NCI-H1417 (cell line): ENCODE measurements around the gene TYMS.
"Not testable (repeated sequence)": the region's sequence is repeated elsewhere in the genome, so short reads cannot be mapped to it uniquely, and the experiment has no call there.

ENCODE experiments used
- DNase-seq, 3 experiments: peaks; one replicate each; lab custom pipeline; 2025; lab: John Stamatoyannopoulos, UW

TYMS gene

DNA sequence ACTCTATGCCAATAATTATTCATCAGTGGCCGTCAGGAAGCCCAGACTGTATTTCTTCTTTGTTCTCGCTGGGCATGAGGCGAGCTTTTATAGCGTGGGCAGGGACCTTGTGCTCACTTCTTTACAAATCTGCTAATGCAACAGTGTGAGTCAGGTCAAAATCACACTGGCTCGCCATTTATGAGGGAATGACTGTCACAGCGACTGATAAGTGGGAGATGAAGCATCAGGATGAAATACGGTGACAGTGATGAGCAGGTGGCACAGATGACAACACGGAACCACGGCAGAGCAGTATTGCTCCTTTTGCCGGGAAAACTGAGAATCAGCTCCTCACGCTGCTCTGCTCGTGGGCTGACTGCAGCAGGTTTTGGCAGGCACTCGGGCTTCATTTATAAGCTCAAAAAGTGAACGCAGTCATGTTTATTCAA lies 20.5 kb downstream of the TYMS start:
- DNase-seq: peak in 2 of 3 experiments; percentile 27 to 31

DNA sequence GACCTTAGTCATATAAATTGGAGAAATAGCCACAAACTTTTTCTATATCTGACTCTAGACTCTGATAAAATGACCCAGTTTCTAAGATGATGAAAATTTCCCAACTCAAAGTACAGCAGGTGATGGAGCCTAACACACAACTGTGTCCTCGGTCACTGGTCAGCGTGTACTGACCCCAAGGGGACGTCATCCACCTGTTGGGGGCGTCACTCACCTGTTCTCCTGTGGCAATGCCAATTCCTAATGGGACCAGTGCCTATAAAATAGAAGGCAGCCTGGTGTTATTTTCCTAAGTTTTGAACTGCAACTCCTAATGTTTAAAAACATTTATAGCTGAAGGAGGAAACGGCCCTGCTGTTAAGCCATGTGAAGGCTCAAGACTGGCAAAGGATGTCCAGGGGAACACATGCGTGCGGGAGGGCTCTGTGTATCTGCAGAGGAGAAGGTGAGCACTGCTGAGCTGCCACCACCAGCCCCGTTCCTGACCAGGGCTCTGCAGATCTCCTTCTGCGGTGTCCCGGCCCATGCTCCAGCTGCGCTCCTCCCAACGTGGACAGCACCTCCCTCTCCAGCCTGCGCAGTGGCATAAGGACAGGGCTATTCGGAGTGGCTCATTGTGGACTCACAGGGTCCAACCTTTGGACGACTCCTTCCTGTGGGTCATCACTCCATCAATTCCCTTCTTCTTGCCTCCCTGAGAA lies 21.2 kb downstream of the TYMS start:
- DNase-seq: no peak

DNA sequence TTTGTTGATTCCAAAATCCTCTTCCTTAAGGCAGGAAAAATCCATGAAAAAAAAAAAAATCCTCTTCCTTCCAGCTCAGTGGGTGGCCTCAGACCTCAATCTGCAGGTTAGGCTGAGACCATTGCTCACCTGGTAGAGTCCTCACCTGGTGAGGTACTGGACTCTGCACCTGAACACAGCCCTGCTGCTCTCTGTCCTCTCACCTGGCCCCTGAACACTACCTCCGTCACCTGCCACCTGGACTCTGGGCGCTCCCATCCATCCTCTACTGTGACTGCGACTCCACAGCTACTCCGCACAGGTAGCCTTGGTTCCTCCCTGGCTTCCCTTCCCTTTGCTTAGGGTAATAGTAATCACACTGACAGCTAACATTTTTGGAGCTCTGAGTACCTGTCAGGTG lies 22.1 kb downstream of the TYMS start:
- DNase-seq: no peak

DNA sequence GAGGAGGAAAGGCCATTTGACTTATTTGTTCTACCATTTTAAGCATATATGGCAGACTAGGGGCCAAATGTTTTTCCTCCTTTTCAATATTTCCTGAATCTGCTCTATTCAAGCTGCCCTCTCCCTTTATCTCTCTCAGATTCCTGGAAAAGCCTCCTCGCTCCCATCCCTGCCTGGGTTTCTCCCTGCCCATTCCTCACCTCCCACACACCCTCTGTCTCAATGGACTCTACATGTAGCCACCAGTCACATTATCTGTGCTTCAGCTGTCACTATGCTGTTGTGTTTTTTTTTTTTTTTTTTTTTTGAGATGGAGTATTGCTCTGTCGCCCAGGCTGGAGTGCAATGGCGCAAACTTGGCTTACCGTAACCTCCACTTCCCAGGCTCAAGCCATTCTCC lies 22.9 kb downstream of the TYMS start:
- no peak for DNase-seq

DNA sequence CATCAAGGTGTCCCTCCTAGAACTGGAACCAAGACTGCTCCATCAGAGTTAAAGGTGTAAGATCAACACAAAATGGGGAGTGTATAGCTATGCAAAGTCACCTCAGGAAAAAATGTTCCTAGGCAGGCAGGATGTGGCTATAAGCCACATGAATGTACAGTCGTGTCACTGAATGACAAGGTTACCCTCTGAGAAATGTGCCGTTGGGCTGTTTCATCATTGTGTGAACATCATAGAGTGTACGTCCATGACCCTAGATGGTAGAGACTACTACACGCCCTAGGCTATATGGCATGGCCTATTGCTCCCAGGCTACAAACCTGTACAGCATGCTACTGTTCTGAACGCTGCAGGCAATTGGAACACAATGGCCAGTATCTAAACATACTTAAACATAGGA lies 24.5 kb downstream of the TYMS start:
- DNase-seq: no peak

DNA sequence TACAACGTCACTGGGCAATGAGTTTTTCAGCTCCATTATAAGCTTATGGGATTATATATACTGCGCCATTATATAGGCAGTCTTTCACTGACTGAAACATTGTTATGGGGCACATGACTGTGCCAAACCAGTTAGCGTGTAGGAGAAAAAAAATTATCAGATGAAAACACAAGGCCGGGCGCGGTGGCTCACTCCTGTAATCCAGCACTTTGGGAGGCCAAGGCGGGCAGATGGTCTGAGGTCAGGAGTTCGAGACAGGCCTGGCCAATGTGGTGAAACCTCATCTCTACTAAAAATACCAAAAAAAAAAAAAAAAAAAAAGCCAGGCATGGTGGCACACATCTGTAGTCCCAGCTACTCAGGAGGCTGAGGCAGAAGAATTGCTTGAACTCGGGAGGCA lies 25.0 kb downstream of the TYMS start:
- DNase-seq: not testable (repeated sequence)

DNA sequence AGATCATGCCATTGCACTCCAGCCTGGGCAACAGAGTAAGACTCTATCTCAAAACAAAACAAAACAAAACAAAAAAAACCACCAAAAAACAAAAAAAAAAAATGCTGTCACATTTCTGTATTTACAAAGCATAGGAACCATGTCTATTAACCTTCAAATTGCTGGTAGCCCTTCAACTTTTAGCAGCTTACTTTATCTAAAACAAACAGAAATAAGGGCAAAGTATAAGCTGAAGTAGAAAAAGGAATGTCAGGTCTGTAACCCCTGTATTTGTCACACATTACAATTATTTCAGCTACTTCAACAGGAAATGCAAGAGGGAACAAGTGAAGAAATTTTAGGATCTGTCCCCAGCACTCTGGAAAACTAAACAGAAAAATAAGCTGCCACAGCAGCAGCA lies 25.4 kb downstream of the TYMS start:
- DNase-seq: no peak

DNA sequence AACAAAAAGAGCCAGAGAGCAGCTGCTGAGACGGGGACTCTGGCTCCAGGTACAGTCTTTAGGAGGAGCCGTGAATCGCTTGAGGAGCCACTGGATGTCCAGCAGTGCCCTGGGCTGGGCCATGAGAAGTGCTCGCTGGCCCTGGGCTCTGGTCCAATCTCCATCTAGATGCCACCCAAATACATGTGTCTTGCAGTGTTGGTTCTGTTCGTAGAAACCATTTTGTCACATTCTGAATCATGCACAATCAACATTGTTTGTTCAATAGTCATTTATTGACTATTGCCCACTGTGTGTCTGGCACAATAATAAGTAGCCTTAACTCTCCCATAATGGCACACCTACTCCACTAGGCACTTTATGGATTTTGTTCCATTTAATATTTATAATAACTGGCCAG lies 26.1 kb downstream of the TYMS start:
- DNase-seq: peak in 1 of 3 experiments; percentile 50

DNA sequence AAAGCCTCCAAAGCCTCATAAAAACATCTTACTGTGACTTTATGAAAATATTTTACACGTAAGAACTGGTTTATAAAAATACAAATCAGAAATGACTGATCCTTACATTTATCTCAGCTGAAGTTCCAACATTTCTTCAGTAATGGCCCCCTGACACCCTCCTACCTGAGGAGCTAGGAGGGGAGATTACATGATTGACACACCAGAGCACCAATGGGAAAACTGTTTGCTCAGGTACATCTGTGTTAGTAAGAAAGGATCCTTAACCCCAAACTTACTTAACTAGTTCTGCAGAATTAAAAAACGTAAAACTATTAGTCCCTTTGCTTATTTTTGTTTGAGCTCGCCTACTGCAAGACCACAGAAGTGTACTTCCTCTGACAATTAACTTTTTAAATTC lies 28.0 kb downstream of the TYMS start:
- DNase-seq: no peak

DNA sequence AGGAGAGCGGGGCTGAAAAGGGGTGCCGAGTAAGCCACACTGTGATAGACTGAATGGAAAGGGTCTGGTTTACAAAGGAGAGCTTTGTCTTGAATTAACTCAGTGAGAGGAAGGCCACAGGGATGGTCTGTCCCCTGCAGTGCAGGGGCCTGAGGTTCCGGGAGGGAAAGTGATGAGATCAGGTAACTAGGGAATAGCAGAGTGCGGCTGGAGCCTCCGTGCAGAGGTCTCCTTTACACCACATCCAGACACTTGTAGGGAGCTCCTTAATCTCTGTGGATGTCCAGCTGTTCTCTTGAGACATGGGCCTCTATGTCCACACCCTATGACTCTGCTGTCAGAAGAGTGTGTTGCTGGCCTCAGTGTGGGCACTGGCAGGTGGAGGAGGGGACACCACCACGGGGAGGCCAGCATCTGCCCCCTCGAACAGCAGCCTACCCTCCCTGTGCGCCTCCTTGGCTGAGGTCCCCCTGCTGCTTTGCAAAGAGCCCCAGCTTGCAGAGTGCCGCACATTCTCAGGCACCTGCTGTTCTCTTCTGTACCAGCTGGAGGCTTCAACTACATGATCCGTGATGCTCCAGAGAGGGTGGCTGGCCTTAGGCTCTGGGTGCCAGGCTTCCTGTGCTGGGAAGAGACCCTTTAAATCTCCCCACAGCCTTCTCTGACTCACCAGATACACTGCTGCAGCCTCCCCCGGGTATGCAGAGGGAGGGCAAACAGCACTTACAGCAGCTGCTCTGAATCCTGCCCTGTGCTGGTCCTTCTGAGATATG lies 29.1 kb downstream of the TYMS start:
- no peak for DNase-seq

DNA sequence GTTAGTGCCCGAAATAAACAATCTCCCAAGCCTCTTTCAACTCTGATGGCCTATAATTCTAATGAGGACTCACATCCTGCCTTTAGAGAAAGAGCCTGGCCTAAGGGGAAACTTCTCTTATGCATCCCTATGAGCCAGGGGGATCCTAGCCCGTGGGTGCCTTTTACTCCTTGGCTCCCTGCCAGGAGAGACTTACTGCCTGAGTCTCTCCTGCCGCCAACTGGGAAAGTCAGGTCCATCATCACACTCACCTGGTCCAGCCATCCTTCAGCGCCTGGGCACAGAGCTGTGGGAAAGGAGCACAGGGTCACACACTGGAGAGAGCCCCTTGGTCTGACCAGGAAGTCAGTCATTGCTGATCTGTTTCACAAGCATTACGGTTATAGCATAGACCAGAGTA lies 30.9 kb downstream of the TYMS start:
- DNase-seq: peak; percentile 32 to 73 (median 54)

DNA sequence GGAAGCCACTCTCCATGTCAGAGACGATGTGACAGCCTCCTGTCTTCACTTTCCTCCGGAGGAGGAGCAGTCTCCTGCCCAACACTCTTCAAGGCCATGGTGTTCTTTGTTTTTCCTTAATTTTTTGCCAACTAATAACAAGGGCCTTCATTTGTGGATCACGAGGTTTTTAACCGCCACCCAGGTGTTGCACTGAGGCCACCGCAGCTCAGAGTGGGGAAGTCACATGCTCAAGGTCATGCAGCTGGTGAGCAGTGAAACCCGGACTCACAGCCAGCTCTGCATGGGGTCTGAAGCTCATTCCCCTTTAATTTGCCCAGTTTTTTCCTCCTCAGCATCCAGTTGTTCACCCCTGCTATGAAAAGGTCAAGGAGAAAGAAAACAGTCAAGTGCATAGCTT lies 35.4 kb downstream of the TYMS start:
- no peak for DNase-seq

DNA sequence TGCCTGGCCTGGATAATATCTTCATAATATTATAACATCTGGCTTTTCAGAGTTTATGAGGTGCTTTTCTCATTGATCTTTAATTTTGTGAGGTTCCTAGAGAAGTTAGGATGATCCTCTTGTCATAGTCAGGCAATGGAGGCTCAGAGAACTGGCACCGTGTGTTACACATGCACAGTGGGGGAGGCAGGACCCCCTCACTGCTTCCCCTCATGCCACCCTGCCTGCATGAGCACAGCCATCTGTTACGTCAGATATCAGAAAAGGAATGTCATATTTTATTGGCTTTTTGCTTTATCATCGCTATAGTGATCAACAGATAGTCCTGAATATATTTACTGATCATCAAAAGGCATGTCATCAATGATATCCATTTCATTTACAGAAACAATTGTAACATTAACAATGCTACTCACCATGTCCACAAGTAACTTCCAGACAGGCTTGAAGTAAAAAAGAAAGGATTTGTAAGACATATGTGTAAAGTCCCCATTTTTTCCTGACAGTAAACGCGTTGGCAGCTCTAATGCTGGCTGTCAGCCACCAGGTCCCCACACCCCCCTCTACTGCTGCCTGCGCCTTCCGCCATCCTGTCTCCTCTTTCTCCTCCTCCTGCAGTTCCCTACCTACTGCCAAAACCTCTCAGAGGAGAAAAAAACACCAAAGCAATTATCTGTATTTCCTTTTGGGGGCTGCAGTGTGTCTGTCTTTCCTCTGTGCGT lies 36.2 kb downstream of the TYMS start:
- DNase-seq: no peak

DNA sequence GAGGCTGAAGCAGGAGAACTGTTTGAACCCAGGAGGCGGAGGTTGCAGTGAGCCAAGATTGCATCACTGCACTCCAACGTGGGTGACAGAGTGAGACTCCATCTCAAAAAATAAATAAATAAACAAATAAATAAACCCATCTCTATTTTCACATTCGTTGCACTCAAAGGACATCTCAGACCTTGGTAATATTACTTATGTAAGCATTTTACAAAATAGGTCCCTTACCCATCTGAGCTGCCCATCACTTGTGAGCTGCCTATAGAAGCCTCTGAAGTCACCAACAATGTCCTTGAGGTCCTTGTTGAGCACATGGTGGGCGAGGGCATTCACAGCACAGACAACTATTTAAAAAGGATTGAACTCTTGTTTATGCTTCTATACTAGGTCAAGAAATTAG lies 39.6 kb downstream of the TYMS start:
- no peak for DNase-seq

DNA sequence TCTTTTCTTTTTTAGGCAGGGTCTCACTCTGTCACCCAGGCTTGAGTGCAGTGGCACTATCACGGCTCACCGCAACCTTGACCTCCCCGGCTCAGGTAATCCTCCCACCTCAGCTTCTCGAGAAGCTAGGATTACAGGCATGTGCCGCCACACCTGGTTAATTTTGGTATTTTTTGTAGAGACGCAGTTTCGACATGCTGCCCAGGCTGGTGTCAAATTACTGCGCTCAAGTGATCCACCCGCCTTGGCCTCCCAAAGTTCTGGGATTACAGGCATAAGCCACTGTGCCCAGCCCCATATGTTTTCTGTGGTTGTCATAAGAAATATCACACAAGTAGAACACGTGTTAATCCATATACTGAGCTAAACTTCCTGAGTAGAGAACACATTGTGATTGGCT lies 40.3 kb downstream of the TYMS start:
- no peak for DNase-seq

DNA sequence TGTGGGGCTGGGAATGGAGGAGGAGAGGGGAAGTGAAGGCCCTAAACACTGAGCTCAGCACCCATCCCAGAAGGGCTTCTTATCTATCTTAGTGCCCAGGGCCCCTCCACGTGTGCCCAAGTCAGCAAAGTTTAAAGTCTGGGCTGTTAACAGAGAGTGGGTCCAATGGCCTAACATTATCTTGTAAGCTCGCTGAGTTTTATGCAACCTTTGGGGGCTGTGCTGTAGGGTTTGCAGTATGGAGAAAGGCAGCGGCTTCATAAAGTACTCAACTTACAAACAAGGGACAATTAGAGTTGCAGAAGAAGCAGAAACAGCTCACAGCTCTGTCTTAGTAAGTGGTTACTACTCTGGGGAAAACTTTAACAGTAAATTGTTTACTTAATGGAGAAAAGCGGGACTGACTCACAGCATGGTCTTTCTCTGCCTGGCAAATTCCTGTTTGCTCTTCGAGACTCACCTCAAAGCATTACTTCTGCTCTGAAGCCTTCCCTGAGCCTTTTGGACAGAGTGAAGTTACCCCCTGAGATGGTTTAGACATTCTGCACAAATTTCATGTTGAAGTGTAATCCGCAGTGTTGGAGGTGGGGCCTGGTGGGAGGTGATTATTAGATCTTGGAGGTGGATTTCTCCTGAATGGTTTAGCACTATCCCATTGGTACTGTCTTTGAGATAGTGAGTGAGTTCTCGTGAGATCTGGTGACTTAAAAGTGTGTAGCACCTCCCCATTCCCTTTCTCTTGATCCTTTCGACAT lies 45.9 kb downstream of the TYMS start:
- no peak for DNase-seq

DNA sequence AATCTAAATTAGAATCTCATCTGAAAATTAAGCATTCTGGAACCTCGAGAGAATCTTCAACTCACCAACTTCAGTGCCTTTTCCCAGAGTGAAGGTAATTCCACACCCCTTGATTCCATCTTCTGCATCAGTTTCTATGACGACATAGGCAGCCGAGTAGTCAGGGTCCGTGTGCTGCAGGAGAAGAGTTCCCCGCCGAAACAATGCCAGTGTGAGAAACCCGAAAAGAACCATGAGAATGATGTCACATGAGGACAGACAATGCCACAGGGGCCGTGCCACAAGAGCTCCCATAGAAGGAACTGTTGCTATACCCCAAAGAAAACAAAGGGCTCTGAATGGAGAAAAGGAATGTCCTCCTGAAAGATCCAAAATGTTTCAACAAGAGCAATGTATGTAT lies 49.0 kb downstream of the TYMS start:
- no peak for DNase-seq

DNA sequence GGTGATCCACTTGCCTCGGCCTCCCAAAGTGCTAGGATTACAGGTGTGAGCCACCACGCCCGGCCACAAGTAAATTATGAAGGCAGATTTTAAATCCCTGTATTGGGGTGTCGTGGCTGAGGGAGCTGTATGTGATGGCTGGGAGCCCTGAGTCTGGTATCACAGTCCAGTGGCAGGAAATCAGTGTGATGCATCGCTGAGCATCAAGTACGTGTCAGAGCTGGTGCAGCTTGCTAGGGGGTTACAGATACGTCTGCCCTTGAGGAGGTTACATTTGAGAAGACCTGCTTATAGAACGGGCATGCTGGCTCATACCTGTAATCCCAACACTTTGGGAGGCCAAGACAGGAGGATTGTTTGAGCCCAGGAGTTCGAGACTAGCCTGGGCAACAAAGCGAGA lies 50.6 kb downstream of the TYMS start:
- no peak for DNase-seq

DNA sequence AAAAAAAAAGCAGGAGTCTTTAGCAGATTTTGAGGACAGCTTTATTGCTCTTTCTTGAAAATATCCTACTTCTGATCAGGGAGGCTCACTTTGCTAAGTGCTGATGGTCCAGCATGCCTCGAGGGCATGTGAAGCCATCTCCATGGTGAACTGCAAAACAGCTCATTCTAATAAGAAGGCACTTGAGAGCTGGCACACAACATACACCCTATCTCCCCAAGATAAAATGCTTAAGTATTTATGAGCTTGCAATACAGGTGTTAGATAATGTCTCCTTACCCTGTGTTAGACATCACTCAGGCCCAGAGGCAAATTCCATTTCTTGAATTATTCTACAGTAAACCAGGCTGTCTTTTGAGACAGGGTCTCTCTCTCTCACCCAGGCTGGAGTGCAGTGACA lies 52.3 kb downstream of the TYMS start:
- peak in 1 of 3 experiments; percentile 41 for DNase-seq

DNA sequence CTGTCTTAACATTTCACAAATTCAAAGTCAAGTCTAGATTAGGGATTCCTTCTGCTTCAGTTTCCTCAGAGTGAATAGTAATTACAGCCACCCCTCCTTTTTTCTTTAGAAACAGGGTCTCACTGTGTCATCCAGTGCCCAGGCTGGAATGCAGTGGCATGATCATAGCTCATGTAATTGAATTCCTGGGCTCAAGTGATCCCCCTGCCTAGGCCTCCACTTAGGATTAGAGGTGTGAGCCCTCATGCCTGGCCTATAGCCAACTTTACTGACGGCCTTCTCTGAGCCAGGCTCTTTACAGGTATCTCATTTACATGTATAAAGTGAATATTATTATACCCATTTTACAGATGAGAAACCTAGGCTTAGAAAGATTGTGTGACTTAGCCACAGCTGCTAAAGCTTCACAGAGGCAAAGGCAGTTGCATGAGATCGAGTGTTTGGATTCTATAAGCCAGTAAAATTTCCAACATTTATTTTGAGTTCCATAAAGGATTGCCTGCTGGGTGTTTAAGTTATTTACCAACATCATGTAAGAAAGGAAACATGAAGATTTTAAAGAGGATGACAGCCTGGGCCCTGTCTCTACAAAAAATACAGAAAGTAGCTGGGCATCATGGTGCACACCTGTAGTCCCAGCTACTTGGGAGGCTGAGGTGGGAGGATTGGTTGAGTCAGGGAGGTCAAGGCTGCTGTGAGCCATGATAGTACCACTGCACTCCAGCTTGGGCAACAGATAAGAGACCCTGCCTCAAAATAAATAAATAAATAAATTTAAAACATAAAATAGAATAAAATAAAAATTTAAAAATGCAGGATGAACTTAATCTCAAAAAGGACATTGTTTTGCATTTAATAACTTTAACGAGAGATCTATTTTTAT lies 53.2 kb downstream of the TYMS start:
- DNase-seq: peak in 1 of 3 experiments; percentile 23

DNA sequence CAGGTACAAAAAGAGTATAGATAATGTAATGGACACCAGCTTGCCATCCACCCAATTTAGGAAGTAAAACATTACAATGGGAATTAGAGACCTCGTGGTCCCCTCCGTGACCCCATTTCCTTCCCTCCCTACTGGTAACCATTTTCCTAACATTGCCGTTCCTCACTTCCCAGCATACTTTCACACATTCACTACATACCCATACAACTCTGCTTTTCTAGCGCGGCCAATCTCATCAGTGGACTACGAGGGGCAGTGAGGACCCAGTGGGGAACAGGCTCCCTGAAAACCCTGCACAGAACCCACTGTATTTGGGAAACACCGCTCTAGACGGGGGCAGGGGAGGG lies 53.8 kb downstream of the TYMS start:
- DNase-seq: no peak
